ENCODE results near the gene CTSA. TPM values are rescaled to one million over a fixed set of nuclear protein-coding genes. Genes with fewer than 3 reads are reported as not detected.

Gene CTSA
- total RNA-seq (2014; rRNA removed; shearing (Covaris generic); ENCODE audit: low replicate concordance): 39.5 and 52.9 TPM in 2 replicates

- no peaks in the 10 kb centered on the region for H4K20me1 ChIP-seq (ENCODE audit: insufficient read depth, low read depth, low read length)
- H3K4me2 ChIP-seq (ENCODE audit: low read depth, low read length, poor library complexity, severe bottlenecking): peak within 1 kb of the TSS; percentile 99
- peaks cover 17% of the 10 kb centered on the region for H3K79me2 ChIP-seq (ENCODE audit: low read length)
- H3K4me3 ChIP-seq (ENCODE audit: low read length): peak within 1 kb of the TSS; percentile 91
- H3K36me3 ChIP-seq (ENCODE audit: insufficient read depth, low read length): peaks cover 7% of the 10 kb centered on the region; the same call in 1 of the 2 replicates
- H3K4me1 ChIP-seq (ENCODE audit: low read length): peaks cover 34% of the 10 kb centered on the region
- no peaks in the 10 kb centered on the region for H3K27me3 ChIP-seq (ENCODE audit: low read length)
- H2AFZ ChIP-seq (ENCODE audit: low read length): peak within 1 kb of the TSS; percentile 89
- no peaks in the 10 kb centered on the region for H3K9me3 ChIP-seq (ENCODE audit: low read length)
- H3K9ac ChIP-seq (ENCODE audit: low read length): peak within 1 kb of the TSS; percentile 83
- peak within 1 kb of the TSS; percentile 60 for H3K27ac ChIP-seq (ENCODE audit: low read length)
- H3K9me2 ChIP-seq (replicated peaks; ENCODE audit: insufficient read depth, low read length): no peaks in the 10 kb centered on the region
- DNase-seq: peak; percentile 95
Observed at GRCh38 chr20:45890985-45891983, at the start of gene CTSA, which contains the start of gene NEURL2. Gene CTSA, plus strand, starts transcription at chr20:45891335. Its CDS starts 234 bp downstream, at chr20:45891569. Gene NEURL2, minus strand, starts transcription at chr20:45891208. Its CDS starts 217 bp downstream, at chr20:45890991.

- H3K4me2 ChIP-seq (ENCODE audit: low read depth, low read length, poor library complexity, severe bottlenecking): no peak overlapping the region
- no peaks in the 10 kb centered on the region for H3K9me3 ChIP-seq (ENCODE audit: low read length)
- no peaks in the 10 kb centered on the region for H3K27me3 ChIP-seq (ENCODE audit: low read length)
- no peaks in the 10 kb centered on the region for H3K79me2 ChIP-seq (ENCODE audit: low read length)
- no peaks in the 10 kb centered on the region for H3K9me2 ChIP-seq (replicated peaks; ENCODE audit: insufficient read depth, low read length)
- H4K20me1 ChIP-seq (ENCODE audit: insufficient read depth, low read depth, low read length): no peaks in the 10 kb centered on the region
- no peak overlapping the region for H3K9ac ChIP-seq (ENCODE audit: low read length)
- H3K4me1 ChIP-seq (ENCODE audit: low read length): peaks cover 18% of the 10 kb centered on the region
- H3K36me3 ChIP-seq (ENCODE audit: insufficient read depth, low read length): peaks cover 5% of the 10 kb centered on the region; the same call in 1 of the 2 replicates
- H3K27ac ChIP-seq (ENCODE audit: low read length): no peak overlapping the region
- DNase-seq: no peak
- H2AFZ ChIP-seq (ENCODE audit: low read length): no peak overlapping the region
- no peak overlapping the region for H3K4me3 ChIP-seq (ENCODE audit: low read length)
Observed at GRCh38 chr20:45841407-45842129, 49.6 kb upstream of the CTSA start.

- no peak overlapping the region for H2AFZ ChIP-seq (ENCODE audit: low read length)
- DNase-seq: peak; percentile 84
- H3K79me2 ChIP-seq (ENCODE audit: low read length): no peaks in the 10 kb centered on the region
- peaks cover 6% of the 10 kb centered on the region; the same call in 1 of the 2 replicates for H3K36me3 ChIP-seq (ENCODE audit: insufficient read depth, low read length)
- H3K4me2 ChIP-seq (ENCODE audit: low read depth, low read length, poor library complexity, severe bottlenecking): peak overlapping the region; percentile 35
- H3K9me2 ChIP-seq (replicated peaks; ENCODE audit: insufficient read depth, low read length): no peaks in the 10 kb centered on the region
- H4K20me1 ChIP-seq (ENCODE audit: insufficient read depth, low read depth, low read length): no peaks in the 10 kb centered on the region
- H3K4me1 ChIP-seq (ENCODE audit: low read length): peaks cover 18% of the 10 kb centered on the region
- H3K4me3 ChIP-seq (ENCODE audit: low read length): no peak overlapping the region
- H3K27ac ChIP-seq (ENCODE audit: low read length): peak overlapping the region; percentile 69
- peak overlapping the region; percentile 45 for H3K9ac ChIP-seq (ENCODE audit: low read length)
- H3K9me3 ChIP-seq (ENCODE audit: low read length): no peaks in the 10 kb centered on the region
- no peaks in the 10 kb centered on the region for H3K27me3 ChIP-seq (ENCODE audit: low read length)
Observed at GRCh38 chr20:45842169-45842812, 48.8 kb upstream of the CTSA start.

- H3K9ac ChIP-seq (ENCODE audit: low read length): no peak overlapping the region
Observed at GRCh38 chr20:45843506-45843905, 47.6 kb upstream of the CTSA start.

GRCh38 chr20:45845452-45845851 is 45.7 kb upstream of the CTSA start:
- H3K9me3 ChIP-seq (ENCODE audit: low read length): no peaks in the 10 kb centered on the region
- DNase-seq: no peak
- H3K79me2 ChIP-seq (ENCODE audit: low read length): no peaks in the 10 kb centered on the region
- no peaks in the 10 kb centered on the region for H4K20me1 ChIP-seq (ENCODE audit: insufficient read depth, low read depth, low read length)
- H3K4me3 ChIP-seq (ENCODE audit: low read length): no peak overlapping the region
- H3K36me3 ChIP-seq (ENCODE audit: insufficient read depth, low read length): peaks cover 9% of the 10 kb centered on the region; the same call in 1 of the 2 replicates
- no peak overlapping the region for H3K9ac ChIP-seq (ENCODE audit: low read length)
- peaks cover 18% of the 10 kb centered on the region for H3K4me1 ChIP-seq (ENCODE audit: low read length)
- H3K9me2 ChIP-seq (replicated peaks; ENCODE audit: insufficient read depth, low read length): no peaks in the 10 kb centered on the region
- H2AFZ ChIP-seq (ENCODE audit: low read length): no peak overlapping the region
- no peaks in the 10 kb centered on the region for H3K27me3 ChIP-seq (ENCODE audit: low read length)
- H3K4me2 ChIP-seq (ENCODE audit: low read depth, low read length, poor library complexity, severe bottlenecking): no peak overlapping the region
- H3K27ac ChIP-seq (ENCODE audit: low read length): no peak overlapping the region

More at GRCh38 chr20:45843506-45843905, 47.6 kb upstream of the CTSA start:
- H4K20me1 ChIP-seq (ENCODE audit: insufficient read depth, low read depth, low read length): no peaks in the 10 kb centered on the region
- H3K4me2 ChIP-seq (ENCODE audit: low read depth, low read length, poor library complexity, severe bottlenecking): no peak overlapping the region
- peaks cover 18% of the 10 kb centered on the region for H3K4me1 ChIP-seq (ENCODE audit: low read length)
- no peak for DNase-seq
- H3K4me3 ChIP-seq (ENCODE audit: low read length): no peak overlapping the region
- H2AFZ ChIP-seq (ENCODE audit: low read length): no peak overlapping the region
- no peaks in the 10 kb centered on the region for H3K27me3 ChIP-seq (ENCODE audit: low read length)
- peaks cover 6% of the 10 kb centered on the region; the same call in 1 of the 2 replicates for H3K36me3 ChIP-seq (ENCODE audit: insufficient read depth, low read length)
- H3K9me2 ChIP-seq (replicated peaks; ENCODE audit: insufficient read depth, low read length): no peaks in the 10 kb centered on the region
- no peaks in the 10 kb centered on the region for H3K9me3 ChIP-seq (ENCODE audit: low read length)
- no peaks in the 10 kb centered on the region for H3K79me2 ChIP-seq (ENCODE audit: low read length)
- no peak overlapping the region for H3K27ac ChIP-seq (ENCODE audit: low read length)

GRCh38 chr20:45848421-45848820 is 42.7 kb upstream of the CTSA start:
- H3K79me2 ChIP-seq (ENCODE audit: low read length): no peaks in the 10 kb centered on the region
- no peak overlapping the region for H3K4me3 ChIP-seq (ENCODE audit: low read length)
- H2AFZ ChIP-seq (ENCODE audit: low read length): no peak overlapping the region
- H4K20me1 ChIP-seq (ENCODE audit: insufficient read depth, low read depth, low read length): no peaks in the 10 kb centered on the region
- no peak for DNase-seq
- H3K9ac ChIP-seq (ENCODE audit: low read length): no peak overlapping the region
- H3K9me3 ChIP-seq (ENCODE audit: low read length): no peaks in the 10 kb centered on the region
- H3K36me3 ChIP-seq (ENCODE audit: insufficient read depth, low read length): peaks cover 9% of the 10 kb centered on the region; the same call in 1 of the 2 replicates
- peaks cover under 1% of the 10 kb centered on the region; the same call in 1 of the 2 replicates for H3K4me1 ChIP-seq (ENCODE audit: low read length)
- no peaks in the 10 kb centered on the region for H3K27me3 ChIP-seq (ENCODE audit: low read length)
- no peak overlapping the region for H3K4me2 ChIP-seq (ENCODE audit: low read depth, low read length, poor library complexity, severe bottlenecking)
- no peaks in the 10 kb centered on the region for H3K9me2 ChIP-seq (replicated peaks; ENCODE audit: insufficient read depth, low read length)
- no peak overlapping the region for H3K27ac ChIP-seq (ENCODE audit: low read length)

- H3K27ac ChIP-seq (ENCODE audit: low read length): no peak overlapping the region
- H3K27me3 ChIP-seq (ENCODE audit: low read length): no peaks in the 10 kb centered on the region
- no peak overlapping the region for H3K4me3 ChIP-seq (ENCODE audit: low read length)
- H3K9me3 ChIP-seq (ENCODE audit: low read length): no peaks in the 10 kb centered on the region
- H3K9me2 ChIP-seq (replicated peaks; ENCODE audit: insufficient read depth, low read length): no peaks in the 10 kb centered on the region
- no peaks in the 10 kb centered on the region for H3K79me2 ChIP-seq (ENCODE audit: low read length)
- no peaks in the 10 kb centered on the region for H3K4me1 ChIP-seq (ENCODE audit: low read length)
- H4K20me1 ChIP-seq (ENCODE audit: insufficient read depth, low read depth, low read length): no peaks in the 10 kb centered on the region
- no peak for DNase-seq
- H3K4me2 ChIP-seq (ENCODE audit: low read depth, low read length, poor library complexity, severe bottlenecking): no peak overlapping the region
- H3K9ac ChIP-seq (ENCODE audit: low read length): no peak overlapping the region
- peaks cover 9% of the 10 kb centered on the region; the same call in 1 of the 2 replicates for H3K36me3 ChIP-seq (ENCODE audit: insufficient read depth, low read length)
- H2AFZ ChIP-seq (ENCODE audit: low read length): no peak overlapping the region
Observed at GRCh38 chr20:45848969-45849582, 42.1 kb upstream of the CTSA start.

Measured in Karpas-422 (cell line).